Mesenchymal stem cell (in vitro differentiated cells and primary cell): ENCODE results near the gene GAP43.

Experiments
- DNase-seq: peaks from one replicate; pipeline ENCODE4 v3.0.0-alpha.2; 2013
- H2AFZ ChIP-seq: one replicate; pipeline ENCODE4 v1.6.1; 2013; ENCODE audit warnings: low read depth, mild to moderate bottlenecking, control low read depth, inconsistent platforms, low read length, moderate library complexity
- H2AK5ac ChIP-seq: 2 replicates; pipeline ENCODE4 v1.6.1; 2013; ENCODE audit warnings: low read length, moderate library complexity, mild to moderate bottlenecking, inconsistent platforms; ENCODE audit not compliant: severe bottlenecking
- H2BK120ac ChIP-seq: one replicate; pipeline ENCODE4 v1.6.1; 2013; ENCODE audit warnings: low read depth, mild to moderate bottlenecking, inconsistent platforms, low read length, moderate library complexity
- H2BK12ac ChIP-seq, 2 experiments: one replicate each; pipeline ENCODE4 v1.6.1; 2013; ENCODE audit warnings: inconsistent platforms in 2 of 2, low read length in 2 of 2, mild to moderate bottlenecking in 2 of 2, moderate library complexity in 2 of 2, control low read depth in 1 of 2
- H2BK15ac ChIP-seq: one replicate; pipeline ENCODE4 v1.6.1; 2013; ENCODE audit warnings: mild to moderate bottlenecking, low read depth, inconsistent platforms; ENCODE audit not compliant: poor library complexity, severe bottlenecking
- H2BK5ac ChIP-seq: 2 replicates; pipeline ENCODE4 v1.6.1; 2013; ENCODE audit warnings: low read depth, mild to moderate bottlenecking, low read length, control low read depth, inconsistent platforms; ENCODE audit not compliant: poor library complexity, severe bottlenecking
- H3K14ac ChIP-seq, 2 experiments: one replicate each; pipeline ENCODE4 v1.6.1; 2013; ENCODE audit warnings: inconsistent platforms in 2 of 2, low read length in 2 of 2, control low read depth in 1 of 2, mild to moderate bottlenecking in 1 of 2, moderate library complexity in 1 of 2
- H3K18ac ChIP-seq, 2 experiments: one replicate each; pipeline ENCODE4 v1.6.1; 2013; ENCODE audit warnings: inconsistent platforms in 2 of 2, low read length in 2 of 2, control low read depth in 1 of 2, low read depth in 1 of 2, mild to moderate bottlenecking in 1 of 2
- H3K23ac ChIP-seq, 2 experiments: one replicate each; pipeline ENCODE4 v1.6.1; 2013; ENCODE audit warnings: inconsistent platforms in 2 of 2, low read length in 2 of 2, mild to moderate bottlenecking in 2 of 2, moderate library complexity in 2 of 2, control low read depth in 1 of 2
- H3K27ac ChIP-seq: 2 replicates; pipeline ENCODE4 v1.5.1; 2013; ENCODE audit warnings: mild to moderate bottlenecking, moderate library complexity, low read length, control low read depth, inconsistent platforms; ENCODE audit not compliant: poor library complexity, severe bottlenecking
- H3K27me3 ChIP-seq, 2 experiments: 2 replicates each; pipeline versions ENCODE4 v1.6.1 to v1.7.0; 2013; ENCODE audit warnings: low read length in 2 of 2, mild to moderate bottlenecking in 2 of 2, moderate library complexity in 2 of 2, control low read depth in 1 of 2, inconsistent platforms in 1 of 2; ENCODE audit not compliant: control insufficient read depth in 1 of 2, insufficient read depth in 1 of 2
- H3K36me3 ChIP-seq, 2 experiments: 2 replicates each; pipeline versions ENCODE4 v1.6.1 to v1.7.0; 2013; ENCODE audit warnings: low read length in 2 of 2, control low read depth in 1 of 2, inconsistent platforms in 1 of 2, low read depth in 1 of 2, mild to moderate bottlenecking in 1 of 2; ENCODE audit not compliant: insufficient read depth in 2 of 2, control insufficient read depth in 1 of 2
- H3K4ac ChIP-seq, 2 experiments: one replicate each; pipeline ENCODE4 v1.6.1; 2013; ENCODE audit warnings: inconsistent platforms in 2 of 2, low read length in 2 of 2, mild to moderate bottlenecking in 2 of 2, moderate library complexity in 2 of 2, control low read depth in 1 of 2, low read depth in 1 of 2
- H3K4me1 ChIP-seq: 2 replicates; pipeline ENCODE4 v1.6.1; 2013; ENCODE audit warnings: low read depth, low read length, control low read depth; ENCODE audit not compliant: control insufficient read depth, insufficient read depth
- H3K4me2 ChIP-seq: 2 replicates; pipeline ENCODE4 v1.6.1; 2013; ENCODE audit warnings: low read length, mild to moderate bottlenecking, inconsistent platforms; ENCODE audit not compliant: poor library complexity, severe bottlenecking
- H3K4me3 ChIP-seq, 2 experiments: 2 replicates each; pipeline versions ENCODE4 v1.5.1 to v1.7.0; 2013; ENCODE audit warnings: low read length in 2 of 2, mild to moderate bottlenecking in 2 of 2, control low read depth in 1 of 2, low read depth in 1 of 2; ENCODE audit not compliant: insufficient read depth in 1 of 2
- H3K79me1 ChIP-seq: replicated peaks from 2 replicates; pipeline ENCODE4 v1.6.1; 2013; ENCODE audit warnings: mild to moderate bottlenecking, control low read depth, low read length, inconsistent platforms; ENCODE audit not compliant: poor library complexity, severe bottlenecking
- H3K9ac ChIP-seq: 2 replicates; pipeline ENCODE4 v1.7.0; 2013; ENCODE audit warnings: mild to moderate bottlenecking, low read length, moderate library complexity
- H3K9me3 ChIP-seq: 2 replicates; pipeline ENCODE4 v1.7.0; 2013; ENCODE audit warnings: mild to moderate bottlenecking, low read length; ENCODE audit not compliant: control insufficient read depth
- H4K8ac ChIP-seq: one replicate; pipeline ENCODE4 v1.6.1; 2013; ENCODE audit warnings: inconsistent platforms, mild to moderate bottlenecking, low read length, moderate library complexity
- H4K91ac ChIP-seq: one replicate; pipeline ENCODE4 v1.6.1; 2013; ENCODE audit warnings: mild to moderate bottlenecking, low read length, inconsistent platforms
- WGBS: methylation state at CpG from one replicate; pipeline ENCODE4 v1.1.7; 2013; ENCODE audit warnings: mixed read lengths; 5-methylcytosine and 5-hydroxymethylcytosine counted together

GAP43 gene

DNA sequence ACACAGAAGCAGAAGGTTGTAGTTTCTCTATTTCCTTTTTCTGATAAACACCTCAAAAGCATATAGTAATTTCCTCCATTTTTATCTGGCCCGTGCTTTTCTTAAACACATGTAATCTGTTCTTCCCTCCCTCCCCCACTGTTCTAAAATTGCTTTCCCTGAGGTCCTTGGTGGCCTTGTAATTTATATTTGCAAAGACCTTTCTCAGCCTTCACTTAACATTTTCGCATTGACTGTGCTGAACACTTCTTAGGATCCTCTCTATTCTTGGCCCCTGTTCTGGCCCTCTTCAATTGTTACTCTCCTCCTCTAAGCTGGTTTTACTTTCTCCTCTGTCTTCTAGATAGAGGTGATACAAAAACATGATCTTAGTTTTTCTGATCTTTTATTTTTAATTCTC, 28.3 kb downstream of the GAP43 start:
- no peak overlapping the region for H2BK12ac ChIP-seq
- H2BK15ac ChIP-seq: no peak overlapping the region
- H2AK5ac ChIP-seq: no peak overlapping the region
- H4K8ac ChIP-seq: no peak overlapping the region
- no peaks in the 10 kb centered on the region for H3K79me1 ChIP-seq
- no peak overlapping the region for H3K18ac ChIP-seq
- no peaks in the 10 kb centered on the region for H3K9me3 ChIP-seq
- no peak overlapping the region for H3K4me3 ChIP-seq
- H3K4ac ChIP-seq: no peak overlapping the region
- H3K14ac ChIP-seq: no peak overlapping the region
- WGBS: 87% methylated on average over 2 of the region's 2 CpGs
- no peak overlapping the region for H3K4me2 ChIP-seq
- H2AFZ ChIP-seq: no peak overlapping the region
- H2BK120ac ChIP-seq: no peak overlapping the region
- H3K4me1 ChIP-seq: peaks cover 2% of the 10 kb centered on the region
- H3K36me3 ChIP-seq: no peaks in the 10 kb centered on the region
- no peak for DNase-seq
- no peak overlapping the region for H3K27ac ChIP-seq
- no peaks in the 10 kb centered on the region for H3K27me3 ChIP-seq
- H3K23ac ChIP-seq: no peak overlapping the region
- no peak overlapping the region for H3K9ac ChIP-seq
- no peak overlapping the region for H2BK5ac ChIP-seq
- H4K91ac ChIP-seq: no peak overlapping the region

DNA sequence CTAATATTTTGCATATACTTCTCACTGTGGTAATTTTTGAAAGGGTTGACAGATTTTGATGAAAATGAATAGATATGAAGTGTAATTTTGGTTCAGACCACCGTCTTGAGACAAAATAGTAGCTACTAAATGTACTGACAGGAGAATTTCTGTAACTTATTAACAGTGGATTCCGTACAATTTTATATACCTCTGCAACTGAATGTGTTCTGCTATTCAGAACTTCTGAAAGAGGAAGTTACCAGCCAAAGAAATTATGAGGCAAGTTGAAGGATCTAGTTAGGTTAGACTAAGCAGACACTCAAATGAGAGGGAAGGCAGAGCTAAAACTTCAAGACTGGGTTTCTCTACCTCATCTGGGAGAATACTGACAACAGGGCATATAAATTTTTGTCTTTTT, 29.4 kb downstream of the GAP43 start:
- Histone ChIP-seq H3K9ac (no peak overlapping the region), H3K18ac (no peak overlapping the region), H3K4me2 (no peak overlapping the region), H3K27ac (no peak overlapping the region), H4K91ac (no peak overlapping the region), H3K36me3 (no peaks in the 10 kb centered on the region), H3K27me3 (no peaks in the 10 kb centered on the region), H2BK5ac (no peak overlapping the region), H3K4me1 (peaks cover 2% of the 10 kb centered on the region), H3K14ac (no peak overlapping the region), H2BK15ac (no peak overlapping the region), H2BK120ac (no peak overlapping the region), H2BK12ac (no peak overlapping the region), H2AK5ac (no peak overlapping the region), H3K23ac (no peak overlapping the region), H2AFZ (no peak overlapping the region), H3K79me1 (no peaks in the 10 kb centered on the region), H3K4ac (no peak overlapping the region), H4K8ac (no peak overlapping the region), H3K4me3 (no peak overlapping the region), H3K9me3 (no peaks in the 10 kb centered on the region)
- WGBS: 100% methylated on average over 1 of the region's 2 CpGs
- DNase-seq: no peak

DNA sequence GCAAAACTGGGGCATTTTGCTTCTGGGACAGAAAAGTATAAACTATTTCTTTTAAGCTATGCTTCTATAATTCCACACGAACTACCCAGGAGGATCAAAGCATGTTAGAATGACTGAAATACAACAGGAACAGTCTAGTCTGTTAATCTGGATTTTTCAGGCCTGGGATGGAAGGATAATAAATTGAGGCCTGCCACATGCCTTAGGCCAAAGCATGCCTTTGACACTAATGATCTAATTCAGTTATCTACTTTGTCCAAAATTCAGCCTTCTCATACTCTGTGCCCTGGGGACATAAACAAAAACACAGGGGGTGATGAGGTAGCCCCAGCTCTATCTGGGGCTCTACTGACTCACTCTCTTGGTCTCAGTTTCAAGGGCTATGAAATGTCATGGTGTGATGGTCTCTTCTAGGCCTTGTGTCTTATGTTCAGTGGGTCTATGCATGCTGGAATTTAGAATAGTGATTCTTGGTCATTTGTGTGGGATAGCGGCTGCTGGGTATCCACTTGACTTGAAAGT, 32.5 kb downstream of the GAP43 start:
- Histone ChIP-seq H3K27ac (no peak overlapping the region), H3K14ac (no peak overlapping the region), H2AK5ac (no peak overlapping the region), H4K8ac (no peak overlapping the region), H2BK120ac (no peak overlapping the region), H2AFZ (no peak overlapping the region), H2BK5ac (no peak overlapping the region), H3K36me3 (no peaks in the 10 kb centered on the region), H2BK12ac (peak overlapping the region in 1 of 2 experiments; percentile 55), H3K4me3 (no peak overlapping the region), H3K18ac (no peak overlapping the region), H3K23ac (no peak overlapping the region), H3K4me2 (no peak overlapping the region), H3K79me1 (no peaks in the 10 kb centered on the region), H3K4ac (no peak overlapping the region), H4K91ac (no peak overlapping the region), H3K4me1 (peaks cover 5% of the 10 kb centered on the region), H3K27me3 (no peaks in the 10 kb centered on the region), H3K9ac (no peak overlapping the region), H2BK15ac (no peak overlapping the region), H3K9me3 (no peaks in the 10 kb centered on the region)
- 96% methylated on average over 1 of the region's 2 CpGs for WGBS
- no peak for DNase-seq

DNA sequence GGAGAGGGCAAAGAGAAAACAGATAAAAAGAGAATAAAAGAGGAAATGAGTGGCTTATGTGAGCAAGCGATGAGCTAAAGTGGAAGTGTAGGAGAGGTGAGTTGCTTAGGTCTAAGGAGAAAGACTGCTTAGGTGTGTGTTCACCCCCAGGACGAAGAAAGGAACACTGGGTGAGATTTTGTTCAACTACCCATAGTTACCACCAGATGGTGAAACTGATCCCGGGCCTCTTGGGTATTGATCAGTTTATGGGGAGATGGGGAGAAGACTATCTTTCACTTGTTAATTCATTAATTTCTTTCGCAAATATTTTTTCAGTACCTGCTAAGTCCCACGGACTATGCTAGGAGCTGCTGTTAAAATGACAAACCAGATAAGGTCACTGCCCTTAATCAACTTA, 33.9 kb downstream of the GAP43 start:
- no peak overlapping the region for H2BK120ac ChIP-seq
- H3K36me3 ChIP-seq: no peaks in the 10 kb centered on the region
- peaks cover 6% of the 10 kb centered on the region for H3K4me1 ChIP-seq
- H3K9ac ChIP-seq: peak overlapping the region; percentile 98
- no peak overlapping the region for H2AFZ ChIP-seq
- no peak overlapping the region for H3K4me3 ChIP-seq
- no peaks in the 10 kb centered on the region for H3K9me3 ChIP-seq
- H3K23ac ChIP-seq: no peak overlapping the region
- H2BK5ac ChIP-seq: no peak overlapping the region
- H2AK5ac ChIP-seq: peak overlapping the region; percentile 38
- no peaks in the 10 kb centered on the region for H3K27me3 ChIP-seq
- H4K8ac ChIP-seq: no peak overlapping the region
- no peak overlapping the region for H2BK12ac ChIP-seq
- H3K18ac ChIP-seq: no peak overlapping the region
- WGBS: 86% methylated on average over 2 of the region's 5 CpGs
- no peak overlapping the region for H3K4ac ChIP-seq
- no peak for DNase-seq
- H3K14ac ChIP-seq: no peak overlapping the region
- H3K27ac ChIP-seq: no peak overlapping the region
- H3K79me1 ChIP-seq: no peaks in the 10 kb centered on the region
- no peak overlapping the region for H4K91ac ChIP-seq
- no peak overlapping the region for H2BK15ac ChIP-seq
- no peak overlapping the region for H3K4me2 ChIP-seq
